OCI-M2 (cell line): ENCODE results near the gene TFPI.

Experiments used
- DNase-seq: peaks from one replicate; lab custom pipeline; 2025; ENCODE audit not compliant: unreplicated experiment; lab: John Stamatoyannopoulos, UW

TFPI gene

GRCh38 chr2:187422282-187422681 is 132.0 kb downstream of the TFPI start:
- DNase-seq = no peak

GRCh38 chr2:187421519-187421918 is 132.7 kb downstream of the TFPI start:
- DNase-seq = no peak

- DNase-seq = no peak
These were observed 134.4 kb downstream of the TFPI start for GRCh38 chr2:187419808-187420207.

GRCh38 chr2:187415449-187415848 is 138.8 kb downstream of the TFPI start:
- DNase-seq = no peak
